ENCODE measurements around the gene CMTM2. TPM values are rescaled to one million over a fixed set of nuclear protein-coding genes. Genes with fewer than 3 reads are reported as not detected.
A peak's percentile ranks its signal among the peaks of the same experiment; 100 is the strongest.

Gene CMTM2
- total and polyA plus RNA-seq, 9 of the 15 experiments (the other 6 are each of a cell fraction or from before 2014, with no cell fraction given), result not detected

- TF ChIP-seq ZBTB11 (CRISPR knock-in tag; IDR thresholded peaks at IDR 0.05), result no peak
- TF ChIP-seq NFYB (IDR thresholded peaks at IDR 0.05; ENCODE audit: extremely low read depth, insufficient read length), result no peak
- no peak for TF ChIP-seq ZNF274 (IDR thresholded peaks at IDR 0.05; ENCODE audit: borderline replicate concordance, low read depth, low read length)
- peak; percentile 71 for TF ChIP-seq DPF2 (IDR thresholded peaks at IDR 0.05)
- TF ChIP-seq FOXA3 (CRISPR knock-in tag; conservative IDR thresholded peaks at IDR 0.05 in 1 of 2, IDR thresholded peaks at IDR 0.05 in 1 of 2), result no peak
- TF ChIP-seq BDP1 (IDR thresholded peaks at IDR 0.05; ENCODE audit: insufficient read depth, insufficient read length), result no peak
- TF ChIP-seq ZNF583 (CRISPR knock-in tag; IDR thresholded peaks at IDR 0.05), result no peak
- TF ChIP-seq MIER1 (IDR thresholded peaks at IDR 0.05; ENCODE audit: low read depth), result no peak
- TF ChIP-seq LARP7 (IDR thresholded peaks at IDR 0.05), result no peak
- TF ChIP-seq L3MBTL2 (IDR thresholded peaks at IDR 0.05), result no peak
- TF ChIP-seq ASH1L (IDR thresholded peaks at IDR 0.05; ENCODE audit: borderline replicate concordance, low read depth, partially characterized antibody), result no peak
- peak; percentile 90 for TF ChIP-seq TCF3 (CRISPR knock-in tag; IDR thresholded peaks at IDR 0.05)
- no peak for TF ChIP-seq ZBTB40 (IDR thresholded peaks at IDR 0.05)
- TF ChIP-seq ZBTB40 (CRISPR knock-in tag; IDR thresholded peaks at IDR 0.05), result no peak
These were observed 44.9 kb upstream of the CMTM2 start (continued) for GRCh38 chr16:66534376-66534799.

All from K562 (cell line).